ENCODE results near the gene NR6A1. TPM values are rescaled to one million over a fixed set of nuclear protein-coding genes. Genes with fewer than 3 reads are reported as not detected.

The NR6A1 gene
- total RNA-seq, 1 experiment from 2014 or later = 164 TPM

- H3K27ac Mint-ChIP-seq = no peak overlapping the region
- DNase-seq (ENCODE audit: low spot score) (no peak), ATAC-seq (no peak)
- no peak for TF ChIP-seq SP1 (CRISPR knock-in tag; conservative IDR thresholded peaks at IDR 0.05)
- TF ChIP-seq PREB (CRISPR knock-in tag; IDR thresholded peaks at IDR 0.05; ENCODE audit: borderline replicate concordance) = no peak
- TF ChIP-seq GTF2I (CRISPR knock-in tag; conservative IDR thresholded peaks at IDR 0.05) = no peak
- TF ChIP-seq USF2 (CRISPR knock-in tag; IDR thresholded peaks at IDR 0.05) = no peak
- TF ChIP-seq TP53 (CRISPR knock-in tag; IDR thresholded peaks at IDR 0.05) = no peak
- no peak for TF ChIP-seq ETV6 (CRISPR knock-in tag; IDR thresholded peaks at IDR 0.05)
- TF ChIP-seq ESRRA (CRISPR knock-in tag; IDR thresholded peaks at IDR 0.05; ENCODE audit: borderline replicate concordance) = no peak
- no peak for TF ChIP-seq ATF2 (CRISPR knock-in tag; IDR thresholded peaks at IDR 0.05; ENCODE audit: borderline replicate concordance, low read depth)
- no peak for TF ChIP-seq TCF7 (CRISPR knock-in tag; IDR thresholded peaks at IDR 0.05; ENCODE audit: low read depth)
- no peak for TF ChIP-seq ZNF121 (CRISPR knock-in tag; IDR thresholded peaks at IDR 0.05)
- no peak for TF ChIP-seq NFE2L1 (CRISPR knock-in tag; IDR thresholded peaks at IDR 0.05)
- TF ChIP-seq ZBTB21 (CRISPR knock-in tag; IDR thresholded peaks at IDR 0.05; ENCODE audit: borderline replicate concordance) = no peak
- no peak for TF ChIP-seq ATF1 (CRISPR knock-in tag; IDR thresholded peaks at IDR 0.05)
- no peak for TF ChIP-seq OVOL2 (CRISPR knock-in tag; IDR thresholded peaks at IDR 0.05; ENCODE audit: borderline replicate concordance)
- no peak for TF ChIP-seq TEAD4 (CRISPR knock-in tag; IDR thresholded peaks at IDR 0.05)
- TF ChIP-seq HMGXB4 (CRISPR knock-in tag; IDR thresholded peaks at IDR 0.05) = no peak
- CTCF ChIA-PET = interaction anchor here (0.6 to 1.7 kb wide), 3 partner anchors 38 to 127 kb away, joined by 3 to 7 read pairs (median 3); partner anchors contain the start of gene WDR38
- H3K9me3 Mint-ChIP-seq = no peaks in the 10 kb centered on the region
- H3K4me3 Mint-ChIP-seq = no peak overlapping the region
- H3K27me3 Mint-ChIP-seq (ENCODE audit: low read depth) = no peaks in the 10 kb centered on the region
- POLR2A ChIA-PET = no interaction called here
- peaks cover 22% of the 10 kb centered on the region for H3K36me3 Mint-ChIP-seq
- peaks cover 30% of the 10 kb centered on the region for H3K4me1 Mint-ChIP-seq
These were observed 44.2 kb downstream of the NR6A1 start for GRCh38 chr9:124726886-124727285.

- ATAC-seq = no peak
- ChIA-PET POLR2A (interaction anchor here (0.7 kb wide), 1 partner anchor 40 kb away, joined by 4 read pairs; no protein-coding TSS in a partner anchor), CTCF (interaction anchor here (1.3 kb wide), 1 partner anchor 219 kb away, joined by 5 read pairs; no protein-coding TSS in a partner anchor)
- TF ChIP-seq GTF2I (CRISPR knock-in tag; conservative IDR thresholded peaks at IDR 0.05) = no peak
- no peak for TF ChIP-seq GABPB1 (CRISPR knock-in tag; IDR thresholded peaks at IDR 0.05)
- no peak for TF ChIP-seq HMGXB4 (CRISPR knock-in tag; IDR thresholded peaks at IDR 0.05)
- no peak for TF ChIP-seq SMAD3 (CRISPR knock-in tag; IDR thresholded peaks at IDR 0.05; ENCODE audit: borderline replicate concordance)
- no peak for TF ChIP-seq NFE2L1 (CRISPR knock-in tag; IDR thresholded peaks at IDR 0.05)
- no peak for TF ChIP-seq IRF2 (CRISPR knock-in tag; IDR thresholded peaks at IDR 0.05; ENCODE audit: borderline replicate concordance, low read depth)
- TF ChIP-seq SP1 (CRISPR knock-in tag; conservative IDR thresholded peaks at IDR 0.05) = no peak
- TF ChIP-seq JAZF1 (CRISPR knock-in tag; IDR thresholded peaks at IDR 0.05) = no peak
- TF ChIP-seq ARID4B (CRISPR knock-in tag; IDR thresholded peaks at IDR 0.05; ENCODE audit: borderline replicate concordance) = no peak
- no peak for DNase-seq (ENCODE audit: low spot score)
- peaks cover 6% of the 10 kb centered on the region; the same call in 1 of the 2 replicates for H3K36me3 Mint-ChIP-seq
- H3K4me1 Mint-ChIP-seq = peaks cover 47% of the 10 kb centered on the region
- no peak overlapping the region; the same call in 1 of the 2 replicates for H3K27ac Mint-ChIP-seq
- H3K4me3 Mint-ChIP-seq = no peak overlapping the region
- H3K9me3 Mint-ChIP-seq = no peaks in the 10 kb centered on the region
- no peaks in the 10 kb centered on the region for H3K27me3 Mint-ChIP-seq (ENCODE audit: low read depth)
These were observed 46.1 kb downstream of the NR6A1 start for GRCh38 chr9:124725068-124725452.

Measured in WTC11 (cell line).